GM21390 (cell line): ENCODE results near the gene CALML3.

Experiments
- ATAC-seq: cut with Tn5 transposase; IDR thresholded peaks from one replicate; pipeline ENCODE4 v1.9.1; 2021; ENCODE audit not compliant: unreplicated experiment

Gene CALML3

DNA sequence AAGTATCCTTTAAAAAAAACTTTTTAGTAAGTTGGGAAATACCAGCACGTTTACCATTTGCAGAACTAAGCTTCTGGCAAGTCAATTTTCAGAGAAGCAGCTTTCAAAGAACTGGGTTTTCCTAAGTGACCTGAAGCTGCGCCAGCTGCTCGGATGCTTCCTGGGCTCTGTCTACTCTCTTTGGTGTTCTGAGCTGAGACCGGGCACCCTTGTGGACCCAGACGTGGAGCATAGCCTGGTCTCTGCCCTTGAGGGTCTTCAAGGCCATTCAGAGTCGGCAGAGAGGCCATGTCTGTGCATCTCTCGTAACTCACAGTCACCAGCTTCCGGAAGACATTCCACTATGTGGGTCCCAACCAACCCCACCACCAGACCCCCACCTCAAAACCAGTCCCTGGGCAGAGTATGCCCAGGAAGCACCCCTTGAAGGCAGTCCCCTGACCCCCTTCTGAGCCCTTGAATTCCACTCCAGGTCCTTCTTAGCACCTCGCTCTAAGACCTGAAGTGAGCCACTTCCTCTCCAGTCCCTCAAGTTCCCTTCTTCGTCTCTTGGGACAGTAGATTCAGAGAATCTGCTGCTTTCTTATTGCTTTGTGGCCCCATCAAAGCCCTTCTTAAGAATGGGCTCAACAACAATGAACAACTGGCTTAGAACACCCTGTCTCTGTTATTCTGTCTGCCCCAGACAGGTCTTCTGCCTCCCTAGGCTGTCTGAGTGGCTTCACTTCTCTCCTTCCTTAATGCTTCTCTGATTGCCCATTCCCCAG lies 33.9 kb upstream of the CALML3 start:
- ATAC-seq: no peak

DNA sequence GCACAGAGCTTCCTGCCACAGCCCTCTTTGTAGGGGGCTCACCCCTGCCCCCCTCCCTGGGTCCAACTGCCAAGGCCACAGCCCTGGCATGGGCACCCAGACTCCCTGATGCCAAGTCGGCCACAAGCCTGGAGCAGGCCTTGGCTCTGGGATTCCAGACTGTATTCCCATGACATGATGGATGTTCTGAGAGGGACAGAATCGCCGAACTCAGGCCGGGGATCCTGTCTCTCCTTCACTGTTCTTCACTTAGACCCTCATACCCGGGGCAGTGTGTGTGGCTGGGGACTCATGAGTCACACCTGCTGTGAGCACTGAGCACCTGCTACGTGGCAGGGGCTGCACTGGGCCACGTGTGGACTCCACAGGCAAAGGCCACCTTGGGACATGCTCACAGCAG lies 33.3 kb upstream of the CALML3 start:
- no peak for ATAC-seq

DNA sequence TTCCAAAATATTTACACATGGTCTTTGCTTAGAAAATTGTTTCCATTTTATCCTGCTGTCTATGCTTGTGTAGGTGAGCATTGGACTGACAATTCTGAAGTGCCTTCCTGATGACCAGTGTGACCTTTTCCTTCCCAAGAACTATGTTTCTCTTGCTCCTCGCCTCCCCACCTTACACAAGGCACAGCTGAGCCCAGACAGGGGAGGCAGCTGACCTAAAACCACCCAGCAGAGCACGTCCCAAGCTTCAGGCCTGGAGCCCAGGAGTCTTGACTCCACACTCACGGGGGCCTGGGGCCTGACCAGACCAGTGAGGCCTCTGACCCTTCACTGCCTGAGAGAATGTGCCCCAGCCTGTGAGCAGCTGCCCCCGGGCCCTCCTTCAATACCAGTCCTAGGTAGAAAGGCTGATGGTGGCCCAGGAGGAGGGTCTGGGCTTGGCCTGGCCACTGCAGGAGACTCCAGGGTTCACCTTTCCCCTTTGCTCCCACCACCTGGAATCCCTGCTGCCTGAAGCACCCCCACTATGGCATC lies 32.4 kb upstream of the CALML3 start:
- no peak for ATAC-seq

- no peak for ATAC-seq
Observed at GRCh38 chr10:5492929-5493576, 31.7 kb upstream of the CALML3 start.

DNA sequence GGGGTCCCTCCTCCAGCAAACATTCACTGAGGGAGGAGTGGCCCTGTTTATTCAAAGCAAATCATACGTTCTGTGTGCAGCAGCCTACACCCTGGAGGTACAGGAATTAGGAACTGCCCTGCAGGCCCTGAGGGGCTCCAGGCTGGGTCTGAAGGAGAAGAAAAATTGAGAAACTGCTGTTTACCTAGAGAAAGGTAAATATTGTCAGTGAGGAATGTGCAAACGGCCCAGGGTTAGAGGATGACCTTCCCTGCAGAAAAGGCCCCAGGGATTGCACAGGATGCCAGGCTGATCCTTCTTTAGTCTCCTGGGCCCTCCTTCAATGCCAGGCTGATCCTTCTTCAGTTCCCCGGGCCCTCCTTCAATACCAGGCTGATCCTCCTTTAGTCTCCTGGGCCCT lies 31.1 kb upstream of the CALML3 start:
- ATAC-seq: no peak

- ATAC-seq: no peak
Observed at GRCh38 chr10:5494611-5495010, 30.1 kb upstream of the CALML3 start.

DNA sequence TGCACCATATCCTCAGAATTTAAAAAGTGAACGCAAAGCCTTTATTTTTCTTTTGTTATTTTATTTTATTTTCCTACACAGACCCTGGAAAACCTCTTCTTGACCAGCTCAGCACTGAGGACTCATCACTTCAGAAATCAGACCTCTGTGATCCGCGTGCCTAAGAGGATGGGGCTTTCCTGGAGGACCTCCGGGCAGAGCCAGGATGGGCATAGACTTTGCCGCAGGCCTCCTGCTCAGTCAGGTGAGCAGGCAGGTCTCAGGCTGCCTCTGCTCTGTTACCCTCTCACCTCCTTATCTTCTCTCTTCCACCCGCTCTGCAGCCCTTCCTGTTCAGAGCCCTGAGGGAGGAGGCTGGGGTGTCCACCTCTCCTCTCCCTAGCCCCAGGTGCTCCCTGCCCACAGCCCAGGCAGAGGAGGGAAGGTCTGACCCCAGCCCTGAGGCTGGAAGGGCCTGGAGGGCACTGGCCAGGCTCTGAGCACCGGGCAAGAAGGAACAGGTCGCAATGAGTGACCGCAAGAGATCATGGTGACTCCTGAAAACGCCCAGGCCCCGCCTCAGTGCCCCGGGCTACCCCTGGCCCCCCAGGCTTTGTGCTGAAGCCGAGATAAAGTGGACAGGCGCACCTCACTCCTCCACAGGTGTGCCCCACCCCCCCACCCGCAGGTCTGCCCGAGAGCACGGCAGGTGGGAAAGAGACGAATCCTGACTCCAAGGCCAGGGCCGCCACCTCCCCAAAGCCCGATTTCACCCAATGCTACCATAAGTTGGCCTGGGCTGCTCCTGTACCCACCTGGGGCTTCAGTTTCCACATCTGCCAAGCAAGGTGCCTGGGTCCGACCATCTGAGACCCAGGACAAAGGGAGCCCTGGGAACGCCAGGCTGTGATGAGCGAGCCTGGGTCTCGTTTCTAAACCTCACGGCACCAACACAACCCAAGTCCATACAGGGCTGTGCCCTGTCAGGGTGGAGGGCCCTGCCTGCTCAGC lies 28.2 kb upstream of the CALML3 start:
- ATAC-seq: no peak

DNA sequence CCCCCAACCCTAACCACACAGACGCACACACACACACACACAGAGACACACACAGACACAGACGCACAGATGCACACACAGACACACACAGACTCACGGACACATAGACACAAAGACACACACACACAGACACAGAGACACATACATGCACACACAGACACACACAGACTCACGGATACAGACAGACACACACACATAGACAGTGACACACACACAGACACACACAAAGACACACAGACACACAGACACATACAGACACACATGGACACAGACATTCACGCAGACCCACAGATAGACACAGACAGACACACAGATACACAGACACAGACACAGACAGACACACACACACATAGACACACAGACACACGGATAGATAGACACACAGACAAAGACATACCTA lies 27.5 kb upstream of the CALML3 start:
- ATAC-seq: no peak

- no peak for ATAC-seq
Observed at GRCh38 chr10:5497948-5498730, 26.6 kb upstream of the CALML3 start.

DNA sequence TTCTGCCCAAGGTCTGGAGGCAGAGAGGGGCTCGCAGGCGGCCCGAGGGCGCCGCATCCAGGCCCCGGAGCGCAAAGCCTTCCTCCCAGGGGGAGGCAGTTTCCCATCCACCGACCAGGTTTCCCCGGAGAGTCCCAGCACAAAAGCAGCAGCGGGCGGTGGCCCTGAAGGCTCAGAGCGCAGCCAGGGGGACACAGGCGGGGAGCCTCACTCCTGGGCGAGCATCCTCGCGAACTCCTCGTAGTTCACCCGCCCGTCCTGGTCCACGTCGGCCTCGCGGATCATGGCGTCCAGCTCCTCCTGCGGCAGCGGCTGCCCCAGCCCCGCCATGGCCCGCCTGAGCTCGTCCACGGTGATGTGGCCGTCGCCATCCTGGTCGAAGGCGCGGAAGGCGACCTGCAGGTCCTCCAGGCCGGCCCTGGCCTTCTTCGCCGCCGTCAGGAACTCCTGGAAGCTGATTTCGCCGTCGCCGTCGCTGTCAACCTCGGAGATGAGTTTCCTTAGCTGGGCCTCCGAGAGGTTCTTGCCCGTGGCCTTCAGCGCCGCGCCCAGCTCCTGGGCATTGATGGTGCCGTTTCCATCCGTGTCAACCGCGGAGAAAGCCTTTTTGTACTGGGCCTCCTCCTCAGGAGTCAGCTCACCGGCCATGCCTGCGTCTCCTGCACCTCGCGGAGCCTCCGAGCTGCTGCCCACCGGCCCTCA lies 25.8 kb upstream of the CALML3 start:
- ATAC-seq: no peak

DNA sequence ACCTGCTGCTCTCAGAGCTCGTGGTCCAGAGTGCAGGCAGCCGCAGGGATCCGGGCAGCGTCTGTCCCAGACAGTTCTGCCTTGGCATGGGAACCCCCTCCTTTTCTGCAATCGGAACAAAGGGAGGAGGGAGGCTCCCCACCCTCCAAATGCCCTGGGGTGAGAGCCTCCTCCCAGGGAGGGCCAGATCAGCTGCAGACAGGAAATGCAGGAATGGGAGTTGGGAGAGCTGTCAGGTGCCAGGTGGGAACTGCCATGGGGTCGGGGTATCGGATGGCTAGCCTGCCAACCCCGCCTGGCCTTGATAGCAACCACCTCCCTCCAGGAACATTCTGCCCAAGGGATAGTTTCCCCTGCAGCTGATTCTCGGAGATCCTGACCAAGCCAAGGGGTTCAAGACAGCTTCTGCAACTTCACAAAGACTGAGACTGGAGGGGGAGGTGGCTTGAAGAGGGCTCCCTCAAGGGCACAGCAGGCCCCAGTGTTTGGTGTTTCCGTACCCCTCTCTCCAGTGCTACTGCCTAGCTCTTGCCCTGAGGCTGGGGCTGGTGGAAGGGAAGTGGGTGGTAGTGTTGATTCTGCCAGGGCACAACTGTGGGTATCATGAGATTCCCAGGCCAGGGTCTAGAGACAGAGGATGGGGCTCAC lies 25.1 kb upstream of the CALML3 start, which contains the start of gene CALML5:
CALML5 (minus strand) TSS at position 78 of the 648 bp plus-strand sequence. CDS start 132 bp downstream, outside the sequence.
- no peak for ATAC-seq

DNA sequence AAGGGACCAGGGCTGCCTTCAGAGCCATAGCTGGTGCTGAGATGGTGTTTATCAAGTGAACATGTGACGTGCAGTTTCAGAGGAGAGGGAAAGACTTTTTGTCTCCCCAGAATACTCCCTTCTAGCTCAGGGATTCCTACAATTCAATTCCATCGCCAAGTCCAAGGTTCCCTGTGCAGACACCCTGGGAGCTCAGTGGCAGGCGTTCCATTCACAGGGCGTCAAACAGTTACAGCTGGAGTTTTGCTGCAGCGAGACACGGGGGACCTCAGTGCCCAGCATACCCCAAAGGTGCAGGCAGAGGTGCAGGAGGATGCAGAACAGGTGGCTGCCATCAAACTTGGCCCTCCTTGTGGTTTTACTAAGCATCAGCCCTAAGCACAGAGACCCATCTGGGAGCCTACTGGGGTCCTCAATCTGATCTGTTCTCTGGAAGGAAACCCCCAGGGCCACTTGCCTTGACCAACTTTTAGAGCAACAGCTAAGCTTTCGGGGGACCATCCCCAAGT lies 24.5 kb upstream of the CALML3 start:
- no peak for ATAC-seq

GRCh38 chr10:5500910-5501309 lies 23.9 kb upstream of the CALML3 start:
- no peak for ATAC-seq

DNA sequence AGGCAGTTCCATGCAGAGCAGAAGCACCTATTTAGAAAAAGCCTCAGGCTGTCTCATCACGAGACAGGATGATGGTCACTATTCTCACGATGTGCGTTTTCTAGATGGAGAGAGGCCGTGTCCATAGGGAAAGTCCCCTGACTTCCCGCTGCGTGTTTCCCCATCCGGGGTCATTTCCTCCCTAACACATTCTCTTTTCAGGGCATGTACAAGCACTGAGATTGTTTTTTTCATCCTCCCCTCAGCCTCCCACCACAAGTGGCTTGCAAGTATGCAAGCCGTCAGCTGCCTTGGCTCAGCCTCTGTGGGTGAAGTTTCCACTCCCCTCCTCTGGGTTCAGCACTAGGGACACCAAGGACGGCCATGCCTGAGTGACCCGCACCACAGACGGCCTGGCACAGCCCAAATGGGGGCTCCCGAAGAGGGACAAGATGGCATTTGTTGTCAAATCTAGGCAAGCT lies 22.7 kb upstream of the CALML3 start:
- ATAC-seq: no peak

- no peak for ATAC-seq
Observed at GRCh38 chr10:5502571-5503476, 21.9 kb upstream of the CALML3 start.

DNA sequence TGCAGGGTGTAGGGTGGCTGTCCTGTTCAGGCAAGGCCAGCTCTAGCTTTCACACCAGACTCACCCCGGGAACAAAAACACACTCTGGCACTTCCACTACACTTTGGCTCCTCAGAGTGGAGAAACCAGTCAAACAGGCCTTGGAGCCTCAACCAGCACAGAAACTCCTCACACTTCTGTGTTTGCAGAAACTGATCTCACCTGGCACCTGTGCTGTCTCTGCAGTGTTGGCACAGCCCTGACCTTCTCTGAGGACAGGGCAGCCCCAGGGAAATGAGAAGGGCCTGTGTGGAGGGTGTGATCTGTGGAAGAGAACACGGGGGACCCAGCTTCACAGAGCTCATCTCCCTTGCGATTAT lies 21.3 kb upstream of the CALML3 start:
- no peak for ATAC-seq

DNA sequence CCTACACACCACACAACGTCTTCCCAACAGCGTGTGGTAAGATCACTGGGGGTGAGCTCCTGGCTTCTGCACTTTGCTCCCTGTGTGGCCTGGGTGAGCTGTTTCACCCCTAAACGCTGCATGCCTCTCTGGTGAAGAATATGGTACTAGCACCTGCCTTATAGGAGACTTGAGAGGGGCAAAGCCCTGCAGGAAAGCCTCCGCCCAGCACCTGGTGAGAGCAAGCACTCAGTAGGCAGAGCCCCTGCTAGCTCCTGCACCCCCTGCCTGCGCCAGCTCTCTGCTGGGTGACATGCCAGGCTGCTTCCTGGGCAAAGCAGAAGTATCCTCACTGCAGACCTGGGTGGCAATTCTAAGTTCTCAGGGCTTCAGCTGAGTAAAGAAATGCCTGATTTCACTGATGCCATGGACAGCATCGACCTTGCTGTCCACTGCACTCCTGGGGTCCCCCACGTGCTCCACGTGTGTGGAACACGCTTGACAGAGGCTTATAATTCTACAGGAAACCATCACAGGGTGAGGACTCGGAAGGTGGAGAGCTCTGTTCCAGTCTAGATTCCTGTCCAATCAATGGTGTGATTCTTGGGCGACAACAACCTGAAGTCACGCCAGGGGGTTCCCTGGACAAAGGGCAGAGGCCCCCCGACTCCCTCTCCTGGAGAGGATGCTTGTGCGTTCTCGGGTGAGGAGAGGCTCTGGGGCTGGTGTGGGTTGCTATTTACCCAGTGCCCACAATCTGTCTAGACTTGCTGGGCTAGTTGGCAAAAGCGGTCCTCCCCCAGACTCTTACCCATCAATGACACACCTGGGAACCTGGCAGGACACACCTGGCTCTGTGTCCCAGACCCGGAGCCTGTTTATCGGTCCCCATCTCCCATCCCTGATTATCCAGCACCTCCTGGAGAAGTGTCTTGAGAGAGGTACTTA lies 20.4 kb upstream of the CALML3 start:
- no peak for ATAC-seq
